Right ventricle myocardium superior (tissue), 1 donor: ENCODE results near the gene SAMD15. TPM values are rescaled to one million over a fixed set of nuclear protein-coding genes. Genes with fewer than 3 reads are reported as not detected.
"Not testable (repeated sequence)": the region's sequence is repeated elsewhere in the genome, so short reads cannot be mapped to it uniquely, and the experiment has no call there.

Experiments used
- ATAC-seq: fragments of 200-7000 bp; cut with Tn5 transposase; one replicate; pipeline ENCODE4 v1.9.1; 2020; ENCODE audit warnings: mild to moderate bottlenecking; ENCODE audit not compliant: poor library complexity
- DNase-seq: peaks from one replicate; pipeline ENCODE4 v3.0.0-alpha.2; 2020
- intact Hi-C: fragments of 100-400 bp; cut with DNase I; formaldehyde crosslinking; loops from one replicate; pipeline ENCODE4 v1.11.2; 2022
- total RNA-seq: library from RNA; stranded (reverse); fragmentation: NEBNext Ultra II Directional; extraction: Animal tissue kit (Norgen Biotek cat#: 25700); gene quantifications from one replicate; pipeline ENCODE4 v1.2.1, GENCODE V29; 2021
- donor health status: DM: no; HTN: yes; CAD: no; lungs with severe emphysema.

The SAMD15 gene
- total RNA-seq, 1 donor from 2014 or later = not detected

DNA sequence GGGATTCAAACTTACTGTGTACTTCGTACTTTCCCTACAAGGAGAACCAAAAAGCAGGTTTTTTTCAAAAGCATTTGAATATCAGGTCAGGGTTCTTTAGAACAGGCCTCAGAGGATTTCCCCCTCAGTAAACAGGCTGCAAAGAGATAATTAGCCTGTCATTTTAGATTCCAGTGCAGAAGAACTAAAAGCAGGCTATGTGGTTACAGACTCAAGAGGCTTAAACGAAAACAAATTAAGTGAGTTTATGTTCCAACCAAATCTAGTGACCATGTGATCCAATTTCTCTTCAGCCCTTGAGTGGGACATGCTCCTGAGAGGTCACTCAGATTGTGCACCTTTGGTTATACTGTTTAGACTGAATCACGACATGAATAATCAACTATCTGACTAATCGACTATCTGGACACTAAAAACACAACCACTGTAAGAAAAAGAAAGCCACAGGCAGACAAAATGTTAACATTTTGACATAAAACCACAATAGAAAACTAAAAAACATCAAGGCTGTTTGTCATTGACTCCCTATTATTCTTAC is 4.8 kb upstream of the SAMD15 start:
- ATAC-seq (no peak), DNase-seq (no peak)
- intact Hi-C loops = no loop called here

DNA sequence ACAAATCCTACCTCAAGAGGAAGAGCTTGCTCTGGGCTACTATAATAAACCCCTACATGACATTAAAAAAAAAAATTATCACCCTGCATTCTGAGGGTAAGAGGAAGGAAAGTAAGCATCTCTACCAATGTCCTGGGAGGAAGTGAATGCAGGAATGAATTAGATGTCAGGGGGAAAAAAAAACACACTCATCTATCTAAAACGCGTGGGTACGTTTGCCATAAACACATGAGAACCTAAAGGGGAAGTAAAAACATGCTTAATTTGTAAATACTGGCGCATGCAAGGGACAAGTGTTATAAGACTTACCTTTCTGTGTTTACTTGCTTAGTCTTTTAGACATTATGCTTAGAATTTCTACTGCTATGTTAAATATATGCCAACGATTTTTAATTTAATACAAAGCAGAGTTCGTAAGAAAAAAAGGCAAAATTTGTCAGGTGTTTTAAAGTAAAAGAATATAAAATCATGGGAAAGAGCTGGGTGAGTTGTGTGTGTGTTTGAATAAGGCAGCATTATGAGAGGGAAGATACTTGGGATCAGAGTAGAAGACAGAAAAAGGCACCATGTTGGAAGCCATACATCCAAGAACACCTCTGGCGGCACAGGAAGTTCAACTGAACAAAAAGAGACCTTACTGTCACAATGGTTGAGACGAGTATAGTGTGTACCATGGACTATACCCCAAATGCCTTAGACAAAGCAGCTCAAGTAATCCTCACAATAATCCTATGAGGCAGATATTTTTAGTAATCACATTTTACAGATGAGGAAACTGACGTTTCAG is 1.8 kb upstream of the SAMD15 start:
- intact Hi-C loops = loop anchor here (5.0 kb wide), 1 partner anchor 48 kb away; no protein-coding TSS in a partner anchor

DNA sequence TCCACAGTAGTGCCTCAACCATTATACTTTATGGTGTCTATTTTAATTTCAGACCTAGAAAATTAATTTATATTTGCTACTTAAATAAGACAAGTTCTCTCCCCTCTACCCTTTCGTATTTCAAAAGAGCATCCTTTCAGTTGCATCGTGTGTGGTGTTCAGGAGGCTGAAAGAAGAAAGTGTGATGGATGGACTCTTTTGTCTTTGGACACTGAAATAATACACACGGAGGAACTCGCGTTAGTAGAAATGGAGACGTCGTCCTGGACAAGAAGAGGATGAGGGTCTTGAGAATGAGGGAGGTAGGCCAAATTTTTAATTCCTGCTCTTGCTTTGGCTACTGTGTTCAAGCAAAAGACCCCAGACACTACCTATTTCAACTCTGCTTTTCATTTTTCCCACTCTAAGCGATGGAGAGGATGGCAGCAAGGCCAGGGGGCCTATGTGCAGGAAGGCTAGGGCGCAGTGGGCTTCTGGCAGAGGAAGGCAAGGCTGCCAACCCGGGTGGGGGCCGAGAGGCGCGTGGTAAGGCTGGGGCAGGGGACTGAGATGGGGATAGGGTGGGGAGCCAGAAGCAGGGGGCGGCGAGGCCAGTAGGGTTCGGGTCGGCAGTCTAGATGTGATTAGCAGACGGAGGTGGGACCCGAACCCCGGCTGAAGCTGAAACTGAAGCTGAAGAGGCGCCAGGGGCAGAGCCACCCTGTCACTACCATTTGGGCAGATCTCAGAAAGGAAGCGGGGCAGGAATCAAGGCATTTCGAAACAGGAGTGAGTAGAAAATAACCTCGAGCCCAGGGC is 1.0 kb upstream of the SAMD15 start:
- intact Hi-C loops = loop anchor here (5.0 kb wide), 1 partner anchor 49 kb away; no protein-coding TSS in a partner anchor
- ATAC-seq = no peak
- DNase-seq = peak; percentile 39

More for the DNA sequence above, 1.8 kb upstream of the SAMD15 start:
- no peak for ATAC-seq
- DNase-seq = no peak

DNA sequence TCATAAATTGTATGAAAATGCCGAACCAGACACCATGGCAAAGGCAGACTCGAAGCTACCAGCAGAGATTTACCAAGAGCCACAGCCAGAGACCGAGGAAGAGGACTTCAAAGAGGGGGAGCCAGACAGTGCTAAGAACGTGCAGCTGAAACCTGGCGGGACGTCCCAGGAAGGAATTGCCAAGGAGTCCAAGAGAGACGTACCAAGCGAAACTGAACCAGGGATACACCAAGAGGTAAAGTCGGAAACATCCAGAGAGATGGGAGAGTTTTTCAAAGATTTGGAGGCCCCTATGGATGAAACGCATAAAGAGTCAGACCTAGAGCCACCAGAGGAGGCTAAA is 294 bp downstream of the SAMD15 start:
- ATAC-seq (peak; percentile 1), DNase-seq (no peak)
- intact Hi-C loops = loop anchor here (5.0 kb wide), 1 partner anchor 50 kb away; no protein-coding TSS in a partner anchor

DNA sequence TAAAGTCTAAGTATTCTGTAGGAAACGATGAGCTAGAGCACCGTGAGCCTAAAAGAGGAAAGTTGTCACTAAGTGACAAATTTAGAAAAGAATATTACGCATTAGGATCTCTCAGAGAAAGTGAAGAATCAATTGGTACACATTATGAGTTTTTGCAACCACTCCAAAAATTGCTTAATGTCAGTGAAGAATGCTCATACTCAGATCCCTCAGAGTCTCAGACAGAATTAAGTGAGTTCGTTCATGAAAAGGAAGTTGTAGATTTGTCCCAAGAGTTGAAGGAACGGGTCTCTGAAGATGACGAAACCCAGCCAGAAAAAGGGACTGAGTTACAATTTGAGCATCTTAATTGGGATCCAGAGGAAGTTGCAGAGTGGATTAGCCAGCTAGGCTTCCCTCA is 1.5 kb downstream of the SAMD15 start:
- intact Hi-C loops = loop anchor here (5.0 kb wide), 1 partner anchor 51 kb away; no protein-coding TSS in a partner anchor
- DNase-seq (no peak), ATAC-seq (no peak)

DNA sequence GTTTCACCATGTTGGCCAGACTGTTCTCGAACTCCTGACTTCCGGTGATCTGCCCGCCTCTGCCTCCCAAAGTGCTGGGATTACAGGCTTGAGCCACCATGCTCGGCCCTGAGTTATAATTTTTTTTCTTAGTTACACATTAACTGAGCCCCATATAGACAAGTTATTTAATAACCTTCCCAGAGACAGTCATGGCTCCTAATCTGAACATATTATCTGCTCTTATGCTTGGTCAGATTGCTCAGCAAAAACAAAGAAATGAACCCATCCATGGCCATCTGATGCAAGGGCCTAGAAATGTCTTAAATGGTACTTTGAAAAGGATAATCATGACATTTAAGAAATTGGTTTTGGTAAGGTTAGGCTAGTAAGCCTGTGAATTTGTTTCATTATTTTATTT is 13.0 kb downstream of the SAMD15 start:
- intact Hi-C loops = no loop called here
- DNase-seq (no peak), ATAC-seq (no peak)

DNA sequence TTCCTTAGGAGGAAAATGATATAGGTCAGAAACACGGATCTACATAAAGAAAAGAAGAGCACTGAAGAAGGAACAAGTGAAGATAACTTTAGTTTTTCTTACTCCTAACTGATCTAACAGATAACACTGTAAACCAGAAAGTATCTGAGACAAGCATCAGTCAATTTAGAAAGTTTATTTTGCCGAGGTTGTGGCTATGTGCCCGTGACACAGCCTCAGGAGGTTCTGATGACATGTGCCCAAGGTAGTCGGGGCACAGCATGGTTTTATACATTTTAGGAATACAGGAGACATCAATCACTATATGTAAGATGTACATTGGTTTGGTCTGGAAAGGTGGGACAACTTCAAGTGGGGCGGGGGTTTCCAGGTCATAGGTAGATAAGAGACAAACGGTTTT is 23.0 kb downstream of the SAMD15 start:
- ATAC-seq (no peak), DNase-seq (no peak)
- intact Hi-C loops = no loop called here

DNA sequence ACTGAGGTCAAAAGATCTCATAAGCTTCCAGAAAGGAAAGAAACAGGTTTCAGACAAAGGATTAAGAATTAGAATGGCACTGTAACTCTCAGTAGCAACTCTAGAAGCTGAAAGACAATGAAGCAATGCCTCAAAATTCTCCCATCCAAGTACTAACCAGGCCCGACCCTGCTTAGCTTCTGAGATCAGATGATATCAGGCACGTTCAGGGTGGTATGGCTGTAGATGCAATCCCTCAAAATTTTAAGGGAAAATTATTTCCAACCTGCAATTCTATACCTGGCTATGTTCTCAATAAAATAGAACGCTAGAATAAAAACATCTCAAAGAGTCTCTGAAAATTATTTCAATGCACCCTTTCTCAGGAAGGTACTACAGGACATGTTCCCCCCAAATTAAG is 26.6 kb downstream of the SAMD15 start:
- DNase-seq (no peak), ATAC-seq (no peak)
- intact Hi-C loops = no loop called here

DNA sequence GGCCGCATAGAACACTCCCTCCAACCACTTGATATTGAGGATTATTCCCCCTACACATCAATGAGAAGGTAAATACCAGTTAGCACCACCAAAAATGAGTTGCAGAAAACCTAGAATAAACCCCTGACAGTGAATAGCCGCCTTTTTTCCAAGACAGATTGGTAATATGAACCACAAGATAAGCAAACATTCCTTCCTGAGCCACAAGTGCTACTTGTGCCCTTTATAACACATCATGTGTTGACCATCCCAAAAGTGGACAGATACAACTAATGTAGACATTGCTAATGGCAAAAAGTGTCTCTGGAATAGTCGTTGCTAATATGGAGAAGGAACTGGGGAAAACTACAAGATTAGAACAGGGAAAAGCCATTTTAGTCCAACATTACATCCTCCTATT is 28.9 kb downstream of the SAMD15 start:
- ATAC-seq (no peak), DNase-seq (no peak)
- intact Hi-C loops = no loop called here

DNA sequence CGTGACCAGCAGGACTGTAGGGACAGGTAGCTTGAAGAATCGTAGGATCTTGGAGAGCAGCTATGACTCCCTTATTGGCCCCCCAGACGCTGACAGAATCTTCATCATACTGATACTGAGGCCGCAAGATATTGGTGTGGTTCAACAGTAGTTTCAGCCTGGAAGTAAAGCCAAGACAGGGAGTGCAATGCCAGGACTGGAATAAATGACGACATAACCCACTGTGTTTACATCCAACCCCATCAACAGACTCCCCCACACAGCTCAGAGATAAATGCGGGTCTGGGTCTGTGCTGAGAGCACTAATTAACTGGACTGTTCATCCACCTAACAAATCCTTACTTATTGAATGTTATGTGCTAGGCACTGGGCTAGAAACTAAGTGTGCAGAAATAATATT is 29.5 kb downstream of the SAMD15 start:
- no peak for ATAC-seq
- no peak for DNase-seq
- intact Hi-C loops = no loop called here

DNA sequence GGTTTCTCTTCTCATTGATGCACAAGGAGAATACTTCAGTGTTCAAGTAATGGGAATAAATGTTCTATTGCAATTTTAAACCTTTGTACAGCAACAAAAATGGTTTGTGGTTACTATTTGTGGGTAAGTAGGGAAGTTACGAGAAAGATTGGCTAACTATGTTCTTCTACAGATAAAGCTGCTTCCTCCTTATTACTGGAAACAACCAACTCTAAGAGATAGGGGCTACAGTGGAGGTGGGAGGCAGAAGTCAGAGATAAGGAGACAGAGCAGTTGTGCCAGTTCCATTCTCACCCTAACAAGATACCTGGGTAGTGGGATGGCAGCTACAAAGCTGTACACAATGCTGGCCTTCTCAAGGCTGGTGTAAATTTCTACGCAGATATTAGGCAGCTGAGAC is 30.0 kb downstream of the SAMD15 start:
- ATAC-seq (no peak), DNase-seq (no peak)
- intact Hi-C loops = no loop called here

DNA sequence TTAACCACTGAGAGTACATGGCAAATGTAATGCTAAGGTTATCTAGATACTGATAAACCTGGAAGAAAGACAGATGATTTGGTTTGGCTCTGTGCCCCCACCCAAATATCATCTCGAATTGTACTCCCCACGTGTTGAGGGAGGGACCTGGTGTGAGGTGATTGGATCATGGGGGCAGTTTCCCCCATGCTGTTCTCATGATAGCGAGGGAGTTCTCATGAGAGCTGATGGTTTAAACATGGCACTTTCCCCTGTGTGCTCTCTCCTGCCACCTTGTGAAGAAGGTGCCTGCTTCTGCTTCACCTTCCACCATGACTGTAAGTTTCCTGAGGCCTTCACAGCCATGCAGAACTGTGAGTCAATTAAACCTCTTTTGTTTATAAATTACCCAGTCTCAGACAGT is 32.0 kb downstream of the SAMD15 start:
- DNase-seq (no peak), ATAC-seq (no peak)
- intact Hi-C loops = no loop called here

DNA sequence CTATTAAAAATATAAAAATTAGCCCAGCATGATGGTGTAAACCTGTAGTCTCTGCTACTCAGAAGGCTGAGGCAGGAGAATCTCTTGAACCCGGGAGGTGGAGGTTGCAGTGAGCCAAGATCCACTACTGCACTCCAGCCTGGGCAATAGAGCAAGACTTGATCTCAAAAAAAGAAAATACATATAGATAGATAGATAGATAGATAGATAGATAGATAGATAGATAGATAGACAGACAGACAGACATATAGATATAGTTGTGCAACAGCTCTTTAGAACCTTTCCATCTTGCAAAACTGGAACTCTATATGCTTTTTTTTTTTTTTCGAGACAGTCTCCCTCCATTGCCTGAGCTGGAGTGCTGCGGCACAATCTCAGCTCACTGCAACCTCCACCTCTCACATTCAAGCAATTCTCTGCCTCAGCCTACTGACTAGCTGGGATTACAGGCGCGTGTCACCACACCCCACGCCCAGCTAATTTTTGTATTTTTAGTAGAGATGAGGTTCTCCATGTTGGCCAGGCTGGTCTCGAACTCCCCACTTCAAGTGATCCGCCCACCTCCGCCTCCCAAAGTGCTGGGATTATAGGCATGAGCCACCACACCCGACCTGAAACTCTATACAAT is 38.3 kb downstream of the SAMD15 start:
- ATAC-seq, DNase-seq, intact Hi-C loops: not testable (repeated sequence)

DNA sequence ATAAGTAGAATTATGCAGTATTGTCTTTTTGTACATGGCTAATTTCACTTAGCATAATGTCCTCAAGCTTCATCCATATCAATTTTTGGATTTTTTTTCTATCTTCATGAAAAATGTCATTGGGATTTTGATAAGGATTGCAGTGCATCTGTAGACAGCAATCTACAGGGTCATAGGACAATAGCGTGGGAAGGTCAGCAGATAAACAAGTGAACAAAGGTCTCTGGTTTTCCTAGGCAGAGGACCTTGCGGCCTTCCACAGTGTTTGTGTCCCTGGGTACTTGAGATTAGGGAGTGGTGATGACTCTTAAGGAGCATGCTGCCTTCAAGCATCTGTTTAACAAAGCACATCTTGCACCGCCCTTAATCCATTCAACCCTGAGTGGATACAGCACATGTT is 38.9 kb downstream of the SAMD15 start:
- DNase-seq, ATAC-seq, intact Hi-C loops: not testable (repeated sequence)

DNA sequence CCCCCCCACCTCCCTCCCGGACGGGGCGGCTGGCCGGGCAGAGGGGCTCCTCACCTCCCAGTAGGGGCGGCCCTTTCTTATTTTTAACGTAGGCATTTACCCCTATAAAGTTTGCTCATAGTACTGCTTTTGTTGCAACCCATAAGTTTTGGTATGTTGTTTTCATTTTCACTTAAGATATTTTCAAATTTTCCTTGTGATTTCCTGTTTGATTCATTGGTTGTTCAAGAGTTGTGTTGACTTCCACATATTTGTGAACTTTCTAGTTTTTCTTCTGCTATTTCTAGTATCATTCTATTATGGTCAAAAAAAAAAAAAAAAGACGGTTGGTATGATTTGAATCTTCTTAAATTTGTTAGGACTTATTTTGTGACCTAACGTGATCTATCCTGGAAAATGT is 39.7 kb downstream of the SAMD15 start:
- DNase-seq = no peak
- ATAC-seq = no peak
- intact Hi-C loops = no loop called here

DNA sequence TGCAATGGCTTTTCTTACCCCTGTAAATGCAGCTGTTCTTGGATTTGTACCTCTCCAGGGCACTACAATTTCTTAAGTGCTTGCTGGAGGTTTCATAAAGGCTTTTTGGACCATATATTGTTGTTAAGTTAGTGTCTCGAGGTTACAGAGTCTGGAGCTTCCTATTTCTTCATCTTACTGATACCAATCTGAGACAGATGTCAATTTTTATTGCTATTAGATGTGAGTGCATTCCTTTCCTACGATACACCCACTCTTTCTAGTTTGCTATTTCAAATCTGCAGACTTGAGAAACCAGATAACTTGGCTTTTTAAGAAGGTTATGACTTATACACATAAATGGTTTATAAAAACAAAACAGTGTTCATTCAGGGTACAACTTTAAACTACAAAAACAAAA is 44.0 kb downstream of the SAMD15 start:
- intact Hi-C loops = no loop called here
- DNase-seq (no peak), ATAC-seq (no peak)

DNA sequence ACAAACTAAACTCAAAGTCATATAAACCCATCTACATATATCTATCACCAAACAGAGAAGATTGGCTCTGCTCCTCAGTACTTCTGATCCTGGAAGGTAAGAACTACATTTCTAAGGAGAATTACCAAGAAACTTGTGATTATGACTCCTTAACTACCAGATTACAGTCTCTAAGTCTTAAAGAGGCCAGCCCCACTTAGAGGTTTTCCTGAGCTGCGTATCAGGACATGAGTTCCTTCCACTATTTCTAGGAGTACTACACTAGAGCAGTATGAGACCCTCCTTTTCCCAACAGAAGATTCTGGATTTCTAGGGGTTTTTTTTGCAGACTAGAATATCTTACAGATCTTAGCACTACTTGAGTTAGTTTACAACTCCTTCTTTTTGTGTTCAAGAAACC is 46.2 kb downstream of the SAMD15 start, which contains the start of gene NOXRED1:
Gene NOXRED1, minus strand, starts transcription at position 101 of the 400 bp plus-strand sequence. CDS start 634 bp downstream, outside the sequence.
- ATAC-seq = no peak
- DNase-seq = no peak
- intact Hi-C loops = no loop called here

DNA sequence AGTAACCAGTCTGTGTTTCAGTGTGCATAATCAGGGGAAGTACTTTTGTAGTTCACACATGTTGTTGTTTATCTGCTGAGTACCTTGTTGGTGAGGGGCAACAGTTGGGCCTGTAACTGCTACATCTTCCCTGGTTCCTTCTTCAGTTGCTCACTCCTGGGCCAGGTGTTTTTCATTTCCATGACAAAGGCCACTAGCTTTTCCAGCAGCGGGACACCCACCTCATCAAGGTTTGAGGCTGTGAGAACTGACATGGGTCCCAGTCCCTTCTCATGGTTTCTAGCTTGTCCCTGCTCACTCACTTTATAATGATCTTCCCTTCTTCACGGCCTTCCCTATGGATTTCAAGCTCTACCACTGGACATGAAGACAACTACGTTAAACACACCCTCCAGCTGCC is 47.7 kb downstream of the SAMD15 start:
- intact Hi-C loops = no loop called here
- no peak for DNase-seq
- no peak for ATAC-seq

DNA sequence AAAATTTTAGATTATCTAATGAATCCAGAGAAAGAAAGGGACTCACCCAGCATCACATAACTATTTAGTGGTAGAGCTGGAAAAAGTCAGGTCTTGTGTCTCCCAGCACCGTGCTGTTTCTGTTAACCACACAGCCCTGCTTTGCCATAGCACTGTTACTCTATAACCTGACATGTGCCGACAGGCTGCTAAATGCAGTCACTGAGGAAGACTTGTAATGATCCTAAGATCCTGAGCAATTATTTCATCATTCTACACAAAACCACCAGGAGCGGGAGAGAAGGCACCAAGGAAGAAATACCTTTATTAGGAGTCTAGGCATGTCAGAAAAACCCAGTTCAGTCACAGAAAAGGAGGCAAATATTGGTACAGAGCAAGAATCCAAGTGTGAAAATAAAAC is 49.2 kb downstream of the SAMD15 start:
- intact Hi-C loops = no loop called here
- ATAC-seq (no peak), DNase-seq (no peak)
